ENCODE measurements around the gene ABCB10.
A peak's percentile ranks its signal among the peaks of the same experiment; 100 is the strongest.
"Not testable (repeated sequence)": the region's sequence is repeated elsewhere in the genome, so short reads cannot be mapped to it uniquely, and the experiment has no call there.

The ABCB10 gene

GRCh38 chr1:229535230-229535629 is 23.3 kb downstream of the ABCB10 start:
- no peak for DNase-seq (ENCODE audit: low spot score)

DNA sequence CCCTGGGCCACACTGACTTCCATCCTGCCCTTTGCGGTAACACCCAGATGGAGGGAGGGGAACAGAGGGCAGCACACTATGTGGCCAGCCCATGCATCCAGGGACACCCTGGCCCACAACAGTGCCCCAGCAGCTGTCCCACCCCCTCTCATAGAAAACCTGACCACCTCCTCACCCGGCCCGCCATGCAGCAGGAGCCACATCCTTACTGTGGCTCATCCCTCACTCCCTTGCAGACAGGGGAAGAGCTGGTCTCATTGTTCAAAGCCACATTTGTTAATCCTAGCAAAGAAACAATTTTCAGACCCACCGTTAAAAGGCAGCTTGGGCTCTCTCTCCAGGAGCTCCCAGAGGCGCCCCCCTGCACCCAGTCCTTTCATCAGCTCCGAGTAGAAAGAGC is 27.2 kb downstream of the ABCB10 start:
- DNase-seq (ENCODE audit: low spot score) = no peak

GRCh38 chr1:229529639-229530038 is 28.9 kb downstream of the ABCB10 start:
- DNase-seq (ENCODE audit: low spot score) = no peak

DNA sequence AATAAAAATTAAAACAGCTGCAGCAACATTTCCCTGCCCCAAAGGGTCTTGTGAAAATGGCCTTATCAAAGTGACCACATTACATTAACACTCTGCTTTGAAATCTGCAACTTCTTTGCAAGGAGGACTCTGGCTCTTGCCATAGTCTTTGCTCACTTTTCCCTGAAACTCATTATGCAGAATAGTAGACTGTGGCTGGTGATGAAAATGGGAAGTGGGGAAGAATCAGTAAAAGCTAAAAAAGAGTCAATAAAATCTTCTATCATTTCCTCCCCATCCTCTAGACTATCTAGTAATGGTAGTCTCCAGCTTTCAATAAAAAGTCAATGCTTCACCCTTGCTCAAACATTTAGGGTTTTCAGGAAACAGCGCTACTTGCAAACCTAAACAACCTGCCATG is 31.8 kb downstream of the ABCB10 start:
- DNase-seq (ENCODE audit: low spot score) = no peak

DNA sequence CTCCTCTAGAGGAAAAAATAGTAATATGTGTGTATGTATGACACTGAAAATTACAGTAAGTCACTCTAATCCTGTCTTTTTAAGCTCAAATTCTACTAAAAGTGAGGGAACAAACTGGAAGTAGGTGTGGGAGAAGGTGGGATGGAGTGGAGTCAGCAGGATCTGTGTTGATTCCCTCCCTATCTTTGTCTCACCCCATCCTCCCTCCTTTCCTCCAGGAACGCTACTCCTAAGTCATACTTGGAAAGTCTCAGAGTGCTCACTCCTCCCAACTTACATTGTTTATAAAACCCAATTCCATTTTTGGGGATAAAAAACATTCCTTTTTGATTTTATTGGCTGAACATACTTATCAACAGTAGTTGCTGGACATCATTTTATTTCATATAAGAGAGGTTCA is 35.5 kb downstream of the ABCB10 start:
- DNase-seq (ENCODE audit: low spot score) = no peak

GRCh38 chr1:229514578-229515275 is 43.8 kb downstream of the ABCB10 start:
- peak; percentile 53 for DNase-seq (ENCODE audit: low spot score)

GRCh38 chr1:229511625-229512024 is 46.9 kb downstream of the ABCB10 start:
- not testable (repeated sequence) for DNase-seq (ENCODE audit: low spot score)

DNA sequence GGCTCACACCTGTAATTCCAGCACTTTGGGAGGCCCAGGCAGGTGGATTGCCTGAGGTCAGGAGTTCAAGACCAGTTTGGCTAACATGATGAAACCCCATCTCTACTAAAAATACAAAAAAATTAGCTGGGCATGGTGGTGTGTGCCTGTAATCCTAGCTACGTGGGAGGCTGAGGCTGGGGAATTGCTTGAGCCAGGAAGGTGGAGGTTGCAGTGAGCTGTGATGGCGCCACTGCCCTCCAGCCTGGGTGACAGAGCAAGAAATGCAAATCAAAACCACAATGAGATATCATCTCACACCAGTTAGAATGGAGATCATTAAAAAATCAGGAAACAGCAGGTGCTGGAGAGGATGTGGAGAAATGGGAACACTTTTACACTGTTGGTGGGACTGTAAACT is 47.3 kb downstream of the ABCB10 start:
- DNase-seq (ENCODE audit: low spot score) = not testable (repeated sequence)

GRCh38 chr1:229509576-229509975 is 48.9 kb downstream of the ABCB10 start:
- no peak for DNase-seq (ENCODE audit: low spot score)

DNA sequence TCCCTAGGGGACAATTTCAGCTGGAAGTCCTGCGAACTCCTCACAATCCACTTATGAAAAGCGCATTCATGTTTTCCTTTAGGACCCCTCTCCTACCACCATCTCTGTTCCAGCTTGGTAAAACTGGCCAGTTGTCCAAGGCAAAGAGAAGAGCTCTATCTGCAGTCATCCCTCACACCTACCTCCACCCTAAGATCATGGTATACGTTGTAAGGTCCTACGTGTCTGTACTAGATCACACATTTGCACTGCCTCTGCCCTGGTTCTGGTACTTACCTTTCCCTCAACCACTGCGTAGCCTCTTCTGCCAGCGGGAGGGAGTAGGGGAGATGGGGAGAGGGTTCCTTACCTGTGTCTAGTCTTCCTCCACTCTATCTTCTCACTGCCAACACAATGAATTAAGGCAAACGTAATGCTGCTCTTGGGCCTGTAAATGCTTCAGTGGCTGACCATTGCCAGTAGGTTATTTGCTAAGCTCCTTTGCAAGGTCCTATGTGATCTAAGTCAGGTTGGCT is 49.6 kb downstream of the ABCB10 start:
- DNase-seq (ENCODE audit: low spot score) = no peak

DNA sequence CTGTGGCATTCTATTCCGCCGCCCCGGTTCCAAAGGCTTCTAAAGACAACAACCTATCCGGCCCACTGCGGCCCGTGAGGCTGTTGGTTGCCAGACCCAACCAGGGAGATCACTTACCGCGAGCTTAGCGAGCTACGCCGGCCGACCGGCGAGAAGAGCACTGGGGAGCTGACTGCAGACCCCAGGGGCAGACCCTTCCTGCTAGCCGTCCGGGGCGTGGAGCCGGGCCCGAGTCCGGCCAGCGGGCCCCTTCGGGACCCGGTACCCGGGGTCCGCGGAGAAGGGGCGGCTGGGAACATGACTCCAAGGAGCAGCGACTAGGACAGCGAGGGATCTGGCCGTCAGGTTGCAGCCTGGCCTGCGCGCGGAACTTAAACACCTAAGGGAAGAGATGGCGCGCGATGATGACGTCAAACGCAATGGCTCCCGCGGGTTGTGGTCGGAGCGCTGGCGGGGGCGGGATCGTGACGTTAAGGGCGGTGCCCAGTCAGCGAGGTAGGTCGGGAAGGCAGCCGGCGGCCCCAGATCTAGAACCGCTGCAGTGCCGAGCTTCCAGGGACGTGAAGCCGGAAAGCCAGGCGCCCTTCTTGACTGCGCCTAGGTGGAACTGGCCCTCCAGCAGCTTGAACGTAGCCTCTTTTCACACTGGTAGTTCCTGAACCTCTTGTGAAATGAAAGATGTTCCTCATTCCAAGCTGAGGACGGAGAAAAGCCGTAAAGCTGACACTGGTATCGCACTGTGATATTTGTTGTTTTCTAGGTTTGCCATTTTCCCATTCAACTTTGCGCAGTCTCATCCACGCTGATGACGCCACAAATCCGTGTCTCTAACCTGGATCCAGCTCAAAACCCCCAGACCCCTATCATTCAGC is 50.3 kb downstream of the ABCB10 start, which contains the start of gene NUP133:
Gene NUP133 (minus strand): TSS at position 391 of the 872 bp plus-strand sequence. CDS start 92 bp downstream, at position 299.
- peak; percentile 98 for DNase-seq (ENCODE audit: low spot score)

DNA sequence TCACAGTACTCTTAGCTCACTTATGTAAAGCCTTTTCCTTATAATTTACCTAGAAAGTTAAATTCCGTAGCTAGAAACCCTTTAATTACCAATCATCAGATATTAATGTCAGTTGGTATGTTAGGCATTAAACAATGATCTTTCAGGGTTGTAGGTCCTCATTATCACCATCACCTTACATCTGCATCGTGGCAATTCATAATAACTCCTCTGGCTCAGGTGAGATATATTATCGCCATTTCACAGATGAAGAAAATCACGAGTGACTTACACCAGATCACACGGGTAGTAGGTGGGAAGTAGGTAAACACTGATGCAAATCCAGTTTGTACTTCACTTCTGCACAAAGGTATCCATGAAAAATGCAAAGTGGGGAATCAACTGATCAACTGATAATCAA is 51.0 kb downstream of the ABCB10 start:
- no peak for DNase-seq (ENCODE audit: low spot score)

DNA sequence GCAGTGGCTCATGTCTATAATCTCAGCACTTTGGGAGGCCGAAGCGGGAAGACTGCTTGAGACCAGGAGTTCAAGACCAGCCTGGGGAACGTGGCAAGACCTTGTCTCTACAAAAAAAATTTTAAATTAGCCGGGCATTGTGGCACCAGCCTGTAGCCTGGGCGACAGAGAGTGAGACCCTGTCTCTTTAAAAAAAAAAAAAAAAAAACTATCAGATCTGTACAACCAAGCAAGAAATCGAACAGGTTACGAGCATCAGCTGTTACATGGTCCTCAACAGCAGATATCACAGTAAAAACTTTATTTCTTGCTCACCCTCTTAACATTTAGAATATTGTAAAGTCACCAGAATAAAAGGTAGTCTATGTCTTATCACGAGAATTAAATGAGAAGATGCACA is 51.9 kb downstream of the ABCB10 start:
- DNase-seq (ENCODE audit: low spot score) = no peak

DNA sequence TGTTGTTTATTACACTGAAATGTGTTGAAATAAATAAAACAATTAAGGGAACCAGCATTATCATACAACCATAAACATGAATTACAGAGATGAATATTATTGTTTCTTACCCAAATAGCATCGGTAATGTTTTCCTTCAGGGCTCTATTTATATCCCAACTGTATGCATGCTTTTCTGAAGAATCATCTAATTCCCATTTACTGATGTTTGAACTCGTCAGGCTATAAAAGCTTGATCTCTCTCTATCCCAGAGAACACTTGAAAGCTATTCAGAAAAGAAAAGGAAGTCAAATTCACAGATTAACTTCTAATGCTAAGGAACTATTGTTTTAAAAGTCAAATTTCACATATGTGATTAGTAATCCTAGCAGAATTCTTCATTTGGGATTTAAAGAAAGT is 62.7 kb downstream of the ABCB10 start:
- no peak for DNase-seq (ENCODE audit: low spot score)

GRCh38 chr1:229487181-229487580 is 71.3 kb downstream of the ABCB10 start:
- no peak for DNase-seq (ENCODE audit: low spot score)

DNA sequence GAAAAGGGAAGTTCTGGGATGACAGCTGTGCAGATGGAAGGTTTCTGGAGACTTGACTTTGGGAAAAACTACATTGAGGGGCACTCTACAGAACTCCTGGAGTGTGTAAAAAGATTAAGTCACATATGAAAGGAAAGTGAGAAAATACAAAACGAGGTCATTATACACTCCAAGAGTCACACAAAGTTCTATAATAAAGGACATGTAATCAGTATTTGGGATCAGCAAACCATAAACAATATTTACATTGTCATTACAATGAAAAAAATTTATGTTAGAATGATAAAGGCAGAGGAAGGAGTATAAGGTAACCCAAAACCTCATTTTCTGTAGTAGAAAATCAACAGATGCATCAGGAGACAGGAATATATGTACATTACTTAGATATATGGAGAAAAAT is 73.2 kb downstream of the ABCB10 start:
- DNase-seq (ENCODE audit: low spot score) = no peak

- DNase-seq (ENCODE audit: low spot score) = no peak
Observed at GRCh38 chr1:229482511-229482910, 76.0 kb downstream of the ABCB10 start.

GRCh38 chr1:229480495-229480894 is 78.0 kb downstream of the ABCB10 start:
- DNase-seq (ENCODE audit: low spot score) = no peak

GRCh38 chr1:229479660-229480399 is 78.7 kb downstream of the ABCB10 start:
- DNase-seq (ENCODE audit: low spot score) = no peak

DNA sequence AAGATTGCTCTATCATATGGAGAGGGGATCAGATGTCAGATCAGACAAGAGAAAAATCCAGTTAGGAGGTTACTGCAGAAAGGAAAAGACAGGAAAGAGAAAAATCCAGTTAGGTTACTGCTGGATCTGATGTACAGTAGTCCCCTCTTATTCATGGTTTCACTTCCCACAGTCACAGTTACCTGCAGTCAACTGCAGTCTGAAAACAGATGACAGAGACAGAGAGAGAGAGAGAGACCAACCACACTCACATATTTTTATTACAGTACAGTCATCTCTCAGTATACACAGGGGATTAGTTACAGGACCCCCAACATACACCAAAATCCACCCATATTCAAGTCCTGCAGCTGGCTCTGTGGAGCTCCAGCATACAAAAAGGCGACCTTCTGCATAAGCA is 79.7 kb downstream of the ABCB10 start:
- DNase-seq (ENCODE audit: low spot score) = no peak

DNA sequence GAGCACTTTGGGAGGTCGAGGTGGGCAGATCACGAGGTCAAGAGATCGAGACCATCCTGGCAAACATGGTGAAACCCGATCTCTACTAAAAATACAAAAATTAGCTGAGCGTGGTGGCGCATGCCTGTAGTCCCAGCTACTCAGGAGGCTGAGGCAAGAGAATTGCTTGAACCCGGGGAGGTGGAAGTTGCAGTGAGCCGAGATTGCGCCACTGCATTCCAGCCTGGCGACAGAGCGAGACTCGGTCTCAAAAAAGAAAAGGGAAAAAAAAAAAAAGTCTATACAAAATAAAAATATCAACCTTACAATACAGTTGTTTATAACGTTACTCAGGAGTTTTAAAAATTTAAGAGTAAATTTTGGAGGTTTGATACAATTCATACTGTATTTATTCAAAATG is 82.6 kb downstream of the ABCB10 start:
- not testable (repeated sequence) for DNase-seq (ENCODE audit: low spot score)

DNA sequence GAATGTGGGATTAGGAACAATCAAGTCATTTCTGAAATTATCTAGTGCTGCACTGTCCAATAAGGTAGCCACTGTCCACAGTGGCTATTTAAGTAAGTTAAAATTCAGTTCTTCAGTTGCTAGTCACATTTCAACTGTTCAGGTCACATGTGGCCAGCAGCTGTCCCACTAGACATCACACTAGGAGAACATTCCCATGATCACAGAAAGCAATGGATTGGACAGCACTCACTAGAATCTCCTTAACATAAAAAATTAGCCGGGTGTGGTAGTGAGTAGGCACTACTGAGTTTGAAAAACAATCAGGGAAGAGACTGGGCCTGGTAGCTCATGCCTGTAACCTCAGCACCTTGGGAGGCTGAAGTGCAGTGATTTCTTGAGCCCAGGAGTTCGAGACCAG is 84.0 kb downstream of the ABCB10 start:
- DNase-seq (ENCODE audit: low spot score) = no peak

Data from ecto neural progenitor cell (in vitro differentiated cells).